Measurements from ENCODE around the gene ANKRD50.

Gene ANKRD50, protein sequence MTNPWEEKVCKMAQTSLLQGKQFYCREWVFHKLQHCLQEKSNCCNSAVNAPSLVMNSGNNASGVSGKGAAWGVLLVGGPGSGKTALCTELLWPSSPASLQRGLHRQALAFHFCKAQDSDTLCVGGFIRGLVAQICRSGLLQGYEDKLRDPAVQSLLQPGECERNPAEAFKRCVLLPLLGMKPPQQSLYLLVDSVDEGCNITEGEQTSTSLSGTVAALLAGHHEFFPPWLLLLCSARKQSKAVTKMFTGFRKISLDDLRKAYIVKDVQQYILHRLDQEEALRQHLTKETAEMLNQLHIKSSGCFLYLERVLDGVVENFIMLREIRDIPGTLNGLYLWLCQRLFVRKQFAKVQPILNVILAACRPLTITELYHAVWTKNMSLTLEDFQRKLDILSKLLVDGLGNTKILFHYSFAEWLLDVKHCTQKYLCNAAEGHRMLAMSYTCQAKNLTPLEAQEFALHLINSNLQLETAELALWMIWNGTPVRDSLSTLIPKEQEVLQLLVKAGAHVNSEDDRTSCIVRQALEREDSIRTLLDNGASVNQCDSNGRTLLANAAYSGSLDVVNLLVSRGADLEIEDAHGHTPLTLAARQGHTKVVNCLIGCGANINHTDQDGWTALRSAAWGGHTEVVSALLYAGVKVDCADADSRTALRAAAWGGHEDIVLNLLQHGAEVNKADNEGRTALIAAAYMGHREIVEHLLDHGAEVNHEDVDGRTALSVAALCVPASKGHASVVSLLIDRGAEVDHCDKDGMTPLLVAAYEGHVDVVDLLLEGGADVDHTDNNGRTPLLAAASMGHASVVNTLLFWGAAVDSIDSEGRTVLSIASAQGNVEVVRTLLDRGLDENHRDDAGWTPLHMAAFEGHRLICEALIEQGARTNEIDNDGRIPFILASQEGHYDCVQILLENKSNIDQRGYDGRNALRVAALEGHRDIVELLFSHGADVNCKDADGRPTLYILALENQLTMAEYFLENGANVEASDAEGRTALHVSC (N-terminal part only)

DNA sequence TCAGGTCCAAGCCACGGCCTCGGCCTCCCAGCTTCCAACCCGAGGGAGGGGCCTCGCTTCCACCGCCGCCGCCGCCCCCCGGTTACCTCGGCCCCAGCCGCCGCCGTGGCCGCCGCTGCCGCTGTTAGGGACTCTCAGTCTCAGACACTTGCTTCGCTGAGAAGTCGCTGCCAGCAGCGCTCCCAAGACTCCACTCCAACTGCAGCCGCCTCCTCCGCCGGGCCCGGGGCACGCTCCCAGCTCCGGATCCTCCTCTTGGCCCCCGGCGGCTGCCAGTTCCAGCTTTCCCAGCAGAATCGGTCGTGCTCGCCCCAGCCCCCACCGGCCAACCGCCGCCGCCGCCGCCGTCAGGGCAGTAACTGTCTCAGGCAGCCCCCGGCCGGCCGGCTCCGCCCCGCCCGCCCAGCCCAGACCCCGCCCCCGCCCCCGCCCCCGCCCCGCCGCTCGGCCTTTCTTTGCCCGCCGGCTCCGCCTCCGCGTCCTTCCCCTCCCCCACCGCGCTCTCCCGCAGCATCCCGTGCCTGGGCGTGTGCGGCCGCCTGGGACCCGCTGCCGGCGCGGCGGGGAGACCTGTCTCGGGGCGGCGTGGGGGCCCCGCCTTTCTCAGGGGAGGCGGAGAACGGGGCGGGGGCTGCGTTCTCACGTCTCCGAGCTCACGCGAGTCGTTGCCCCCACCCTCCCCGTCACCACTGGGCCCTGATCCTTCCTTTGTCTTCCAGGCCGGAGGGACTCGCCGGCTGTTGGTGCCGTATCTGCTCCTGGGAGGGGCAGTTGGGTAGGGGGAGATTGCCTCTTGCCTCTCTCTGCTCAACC lies at the start of gene ANKRD50:
Gene ANKRD50, minus strand, starts transcription at position 361 of the 813 bp plus-strand sequence. CDS start 2,221 bp downstream, outside the sequence.
- DNase-seq (ENCODE audit: low spot score in 2 of 2) (peak; percentile 9 to 34), ATAC-seq (ENCODE audit: low read depth) (peak; percentile 69)
- H3K4me3 Mint-ChIP-seq = peak within 1 kb of the TSS; percentile 83
- peaks cover 5% of the 10 kb centered on the region for H3K4me1 Mint-ChIP-seq
- peaks cover 13% of the 10 kb centered on the region for H3K27me3 Mint-ChIP-seq
- peaks cover 3% of the 10 kb centered on the region for H3K9me3 Mint-ChIP-seq
- peak within 1 kb of the TSS; percentile 43 for H3K27ac Mint-ChIP-seq
- no peaks in the 10 kb centered on the region for H3K36me3 Mint-ChIP-seq

DNA sequence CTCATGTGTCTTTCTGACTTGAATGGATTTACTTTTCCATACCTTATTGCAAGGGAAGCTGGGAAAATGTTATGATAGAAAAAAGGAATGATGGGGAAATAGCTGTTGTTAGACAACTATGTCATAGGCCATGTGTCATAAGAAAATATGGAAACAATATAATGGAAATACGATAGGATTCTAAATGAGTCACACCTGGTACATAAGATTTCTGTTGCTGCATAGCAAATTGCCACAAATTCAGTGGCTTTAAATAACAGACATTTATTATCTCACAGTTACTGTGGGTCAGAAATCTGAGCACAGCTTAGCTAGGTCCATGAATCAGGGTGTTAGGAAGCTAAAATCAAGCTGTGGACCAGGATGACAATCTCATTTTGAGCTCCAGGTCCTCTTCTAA lies 44.6 kb upstream of the ANKRD50 start:
- H3K27ac Mint-ChIP-seq = no peak overlapping the region
- H3K9me3 Mint-ChIP-seq = peaks cover 2% of the 10 kb centered on the region
- no peaks in the 10 kb centered on the region for H3K27me3 Mint-ChIP-seq
- no peak overlapping the region for H3K4me3 Mint-ChIP-seq
- no peaks in the 10 kb centered on the region for H3K4me1 Mint-ChIP-seq
- DNase-seq (ENCODE audit: low spot score in 2 of 2) = no peak
- no peak for ATAC-seq (ENCODE audit: low read depth)
- H3K36me3 Mint-ChIP-seq = no peaks in the 10 kb centered on the region

DNA sequence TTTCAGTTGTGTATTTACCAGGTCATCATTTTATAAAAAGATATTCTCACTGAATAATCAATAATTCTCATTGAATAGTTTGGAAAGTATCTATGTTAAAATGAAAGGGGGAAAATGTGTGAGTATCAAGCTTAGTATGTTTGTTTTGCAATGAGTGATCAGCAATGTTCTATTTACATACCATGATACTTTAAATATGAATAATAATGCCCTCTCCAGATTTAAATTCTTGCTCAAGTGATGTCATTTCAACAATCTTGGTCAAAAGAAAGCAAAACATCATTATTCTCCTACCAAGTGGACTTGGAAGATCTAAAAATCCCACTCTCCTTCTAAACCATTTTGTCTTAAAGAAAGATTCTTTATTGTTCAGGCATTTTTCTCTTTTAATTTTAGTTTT lies 42.1 kb upstream of the ANKRD50 start:
- no peaks in the 10 kb centered on the region for H3K27me3 Mint-ChIP-seq

DNA sequence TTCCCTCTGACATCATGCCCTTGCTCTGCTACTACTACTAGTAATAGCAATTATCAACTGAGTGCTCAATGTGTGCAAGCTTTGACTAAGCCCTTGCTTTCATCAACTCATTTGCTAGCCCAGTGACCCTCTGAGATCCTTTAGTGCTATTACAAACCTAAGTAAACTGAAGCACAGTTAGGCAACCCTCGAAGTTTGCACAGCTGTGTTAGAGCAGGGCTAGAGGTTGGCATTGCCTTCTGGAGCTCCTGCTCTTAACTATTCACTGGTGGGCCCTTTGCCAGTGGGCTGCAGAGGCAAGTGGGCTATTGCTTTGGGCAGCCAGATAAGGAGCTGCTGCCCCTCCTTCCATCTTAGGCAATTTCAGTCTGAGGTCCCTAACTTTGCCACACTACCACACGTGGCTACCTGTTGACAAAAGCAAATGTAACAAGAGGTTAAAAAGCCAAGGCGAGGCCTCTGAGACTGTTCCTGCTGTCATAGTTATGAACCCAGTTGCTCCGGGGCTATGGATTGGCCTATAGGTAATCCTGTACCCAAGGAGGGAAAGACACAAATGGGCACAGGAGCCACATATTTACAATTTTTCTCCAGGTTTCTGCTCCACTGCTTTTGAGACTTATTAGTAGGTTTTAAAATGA lies 41.5 kb upstream of the ANKRD50 start:
- H3K4me1 Mint-ChIP-seq = no peaks in the 10 kb centered on the region
- H3K36me3 Mint-ChIP-seq = no peaks in the 10 kb centered on the region
- peaks cover 2% of the 10 kb centered on the region for H3K9me3 Mint-ChIP-seq
- DNase-seq (ENCODE audit: low spot score in 2 of 2) = no peak
- no peak overlapping the region for H3K27ac Mint-ChIP-seq
- no peaks in the 10 kb centered on the region for H3K27me3 Mint-ChIP-seq
- H3K4me3 Mint-ChIP-seq = no peak overlapping the region
- no peak for ATAC-seq (ENCODE audit: low read depth)

More for the DNA sequence above, 42.1 kb upstream of the ANKRD50 start:
- ATAC-seq (ENCODE audit: low read depth) (no peak), DNase-seq (ENCODE audit: low spot score in 2 of 2) (no peak)
- H3K4me3 Mint-ChIP-seq = no peak overlapping the region
- no peaks in the 10 kb centered on the region for H3K4me1 Mint-ChIP-seq
- H3K36me3 Mint-ChIP-seq = no peaks in the 10 kb centered on the region
- peaks cover 2% of the 10 kb centered on the region for H3K9me3 Mint-ChIP-seq
- H3K27ac Mint-ChIP-seq = no peak overlapping the region

DNA sequence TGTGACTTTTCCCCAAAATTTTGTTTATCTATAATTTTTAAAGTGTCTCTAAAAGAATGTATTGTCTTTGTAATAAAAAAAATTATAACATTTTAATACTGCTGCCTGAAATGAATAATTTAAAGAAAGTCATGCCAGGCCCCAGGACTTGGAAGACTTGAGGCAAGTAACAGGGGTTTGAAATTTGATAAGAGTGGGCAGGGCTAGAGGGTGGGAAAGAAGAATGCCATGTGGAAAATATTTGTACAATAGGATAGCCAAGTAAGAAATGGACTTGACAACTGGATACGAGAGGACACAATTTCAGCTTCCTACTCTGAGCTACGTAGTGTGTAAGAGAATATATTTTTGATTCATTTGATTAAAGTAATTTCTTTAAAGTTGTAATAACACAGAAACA lies 36.9 kb upstream of the ANKRD50 start:
- H3K27ac Mint-ChIP-seq = no peak overlapping the region

DNA sequence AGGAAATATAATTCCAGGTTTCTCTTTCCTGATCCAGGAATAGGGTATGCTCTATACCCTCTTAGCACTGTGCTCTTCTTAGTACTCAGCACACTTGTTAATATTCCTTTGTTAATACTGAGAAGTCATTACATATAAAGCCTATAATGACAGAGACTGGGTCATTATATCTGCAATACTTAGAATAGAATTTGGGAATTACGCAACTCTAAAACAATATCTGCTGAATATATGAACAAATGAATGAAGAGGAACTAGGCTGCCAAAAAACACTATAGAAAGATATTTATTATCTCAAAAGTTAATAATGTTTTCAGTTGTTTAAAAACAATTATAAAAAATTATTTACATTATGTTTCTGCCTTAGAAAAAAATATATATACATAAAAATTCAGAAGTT lies 36.4 kb upstream of the ANKRD50 start:
- Mint-ChIP-seq H3K27ac (no peak overlapping the region), H3K36me3 (no peaks in the 10 kb centered on the region), H3K4me3 (no peak overlapping the region), H3K4me1 (no peaks in the 10 kb centered on the region), H3K9me3 (peaks cover 2% of the 10 kb centered on the region), H3K27me3 (no peaks in the 10 kb centered on the region)
- ATAC-seq (ENCODE audit: low read depth) = no peak
- DNase-seq (ENCODE audit: low spot score in 2 of 2) = no peak

More for the DNA sequence above, 36.9 kb upstream of the ANKRD50 start:
- DNase-seq (ENCODE audit: low spot score in 2 of 2) = no peak
- Mint-ChIP-seq H3K36me3 (no peaks in the 10 kb centered on the region), H3K9me3 (peaks cover 2% of the 10 kb centered on the region), H3K4me3 (no peak overlapping the region), H3K27me3 (no peaks in the 10 kb centered on the region), H3K4me1 (no peaks in the 10 kb centered on the region)
- ATAC-seq (ENCODE audit: low read depth) = no peak

DNA sequence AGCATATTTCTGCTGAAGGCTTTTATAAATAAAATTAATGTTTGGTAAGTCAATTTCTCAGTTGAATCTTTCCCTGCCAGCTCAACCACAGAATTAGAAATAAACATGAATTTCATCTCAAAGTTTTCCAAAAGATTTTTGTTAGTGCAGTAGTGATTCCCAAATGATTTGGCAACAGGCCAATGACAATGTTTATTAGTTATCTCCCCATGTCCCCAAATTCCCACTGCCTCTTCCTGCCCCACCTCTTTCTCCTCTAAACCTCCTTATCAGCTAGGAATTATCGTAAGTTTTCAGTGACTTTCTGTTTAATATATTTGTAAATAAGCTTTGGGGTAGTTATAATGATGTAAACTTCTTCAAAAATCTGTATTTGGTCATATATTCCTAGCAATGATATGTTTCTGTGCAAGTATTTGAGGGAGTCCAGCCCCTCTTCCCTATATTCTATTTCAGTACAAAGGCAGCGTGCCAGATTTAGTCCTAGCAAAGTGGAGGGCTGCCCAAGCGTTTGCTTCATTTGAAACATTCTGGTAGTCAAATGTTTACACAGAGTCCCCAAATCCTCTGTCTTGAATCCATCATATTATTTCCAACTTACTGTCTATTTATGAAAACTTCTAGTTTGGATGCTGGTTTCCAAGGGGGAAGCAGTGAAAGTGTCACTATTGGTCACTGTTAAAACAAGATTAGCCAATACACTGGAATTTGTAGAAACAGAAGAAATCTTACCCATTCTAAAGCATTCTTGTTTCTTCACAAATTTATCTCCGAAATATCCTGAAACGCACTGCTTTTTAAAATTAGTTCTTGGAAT lies 33.7 kb upstream of the ANKRD50 start:
- Mint-ChIP-seq H3K4me3 (no peak overlapping the region), H3K9me3 (peaks cover 6% of the 10 kb centered on the region), H3K36me3 (no peaks in the 10 kb centered on the region), H3K27ac (no peak overlapping the region), H3K4me1 (no peaks in the 10 kb centered on the region), H3K27me3 (no peaks in the 10 kb centered on the region)
- DNase-seq (ENCODE audit: low spot score in 2 of 2) (no peak), ATAC-seq (ENCODE audit: low read depth) (no peak)

DNA sequence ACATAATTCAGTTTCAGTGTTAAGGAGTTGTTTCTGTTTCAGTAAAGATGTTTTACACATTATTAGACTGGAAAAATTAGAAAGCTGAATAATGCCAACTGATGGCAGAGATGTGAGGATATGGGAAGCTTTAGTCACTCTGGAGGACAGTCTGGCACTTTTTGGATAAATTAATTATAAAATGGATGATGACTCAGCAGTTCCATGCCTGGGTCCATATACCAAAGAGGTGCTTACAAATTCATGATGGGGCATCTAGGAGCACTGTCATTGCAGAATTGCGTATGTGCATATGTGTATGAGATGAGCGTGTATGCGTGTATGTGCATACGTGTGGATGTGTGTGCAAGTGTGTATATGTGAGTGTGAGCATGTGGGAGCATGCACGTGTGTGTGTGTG lies 31.2 kb upstream of the ANKRD50 start:
- DNase-seq (ENCODE audit: low spot score in 2 of 2) = no peak
- Mint-ChIP-seq H3K9me3 (peaks cover 6% of the 10 kb centered on the region), H3K4me3 (no peak overlapping the region), H3K36me3 (no peaks in the 10 kb centered on the region), H3K4me1 (no peaks in the 10 kb centered on the region), H3K27me3 (no peaks in the 10 kb centered on the region), H3K27ac (no peak overlapping the region)
- ATAC-seq (ENCODE audit: low read depth) = no peak

DNA sequence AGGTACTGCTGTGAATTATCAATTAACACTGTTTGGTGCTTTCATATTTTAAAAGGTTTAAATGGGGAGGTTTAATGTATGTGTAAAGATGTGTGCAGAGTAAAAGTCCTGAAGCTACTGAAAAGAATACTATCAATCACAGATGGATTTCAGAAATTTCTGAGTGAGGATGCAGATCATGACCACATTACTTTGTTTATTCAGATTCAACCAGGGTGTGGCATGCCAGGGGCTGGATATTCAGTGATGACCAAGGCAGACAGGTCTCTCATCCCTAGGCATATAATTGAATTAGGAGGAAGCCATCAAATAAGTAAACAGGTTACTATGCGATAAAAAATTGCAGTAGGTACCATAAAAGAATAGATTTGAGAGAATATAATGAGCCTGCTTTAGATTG lies 28.0 kb upstream of the ANKRD50 start:
- H3K9me3 Mint-ChIP-seq = peaks cover 6% of the 10 kb centered on the region
- H3K36me3 Mint-ChIP-seq = no peaks in the 10 kb centered on the region
- ATAC-seq (ENCODE audit: low read depth) (no peak), DNase-seq (ENCODE audit: low spot score in 2 of 2) (no peak)
- no peak overlapping the region for H3K4me3 Mint-ChIP-seq
- H3K4me1 Mint-ChIP-seq = no peaks in the 10 kb centered on the region
- no peaks in the 10 kb centered on the region for H3K27me3 Mint-ChIP-seq
- no peak overlapping the region for H3K27ac Mint-ChIP-seq

DNA sequence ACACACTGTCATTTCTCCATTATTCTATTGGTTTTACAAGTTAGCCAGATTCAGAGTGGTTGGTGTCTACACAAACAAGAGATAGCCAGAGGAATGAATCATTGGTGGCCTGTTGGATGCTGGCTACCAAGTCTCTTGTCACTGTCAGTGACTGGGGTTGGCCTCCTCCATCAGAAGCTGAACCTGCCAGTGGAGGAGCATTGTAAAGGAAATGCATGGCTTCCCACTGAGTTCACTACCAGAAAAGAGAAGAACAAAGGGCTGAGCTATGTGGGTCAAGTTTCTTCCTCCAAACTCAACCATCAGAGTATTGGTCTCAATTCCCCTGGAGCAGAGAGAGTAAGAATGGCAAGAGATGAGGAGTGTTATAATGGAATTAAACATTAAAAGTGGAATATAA lies 26.5 kb upstream of the ANKRD50 start:
- DNase-seq (ENCODE audit: low spot score in 2 of 2) = no peak
- ATAC-seq (ENCODE audit: low read depth) = no peak
- Mint-ChIP-seq H3K4me1 (no peaks in the 10 kb centered on the region), H3K9me3 (peaks cover 4% of the 10 kb centered on the region), H3K27me3 (no peaks in the 10 kb centered on the region), H3K4me3 (no peak overlapping the region), H3K27ac (no peak overlapping the region), H3K36me3 (no peaks in the 10 kb centered on the region)

DNA sequence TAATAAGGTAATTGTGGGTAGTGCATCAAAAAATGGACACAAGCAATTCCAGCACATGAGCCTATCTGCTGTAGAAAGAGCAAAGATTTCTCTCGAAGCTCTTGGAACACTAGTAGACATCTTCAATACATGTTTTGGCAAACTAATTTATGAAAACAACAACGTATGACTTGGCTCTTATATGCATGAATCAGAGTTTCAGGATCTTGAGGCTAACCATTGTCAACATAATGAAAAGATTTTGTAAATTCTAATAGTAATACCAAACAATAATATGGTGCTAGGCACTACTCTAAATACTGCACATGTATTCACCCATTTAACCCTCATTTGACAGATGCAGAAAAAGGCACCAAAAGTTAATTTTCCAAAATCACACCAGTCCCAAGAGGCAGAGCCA lies 25.1 kb upstream of the ANKRD50 start:
- no peak overlapping the region for H3K4me3 Mint-ChIP-seq
- DNase-seq (ENCODE audit: low spot score in 2 of 2) = no peak

DNA sequence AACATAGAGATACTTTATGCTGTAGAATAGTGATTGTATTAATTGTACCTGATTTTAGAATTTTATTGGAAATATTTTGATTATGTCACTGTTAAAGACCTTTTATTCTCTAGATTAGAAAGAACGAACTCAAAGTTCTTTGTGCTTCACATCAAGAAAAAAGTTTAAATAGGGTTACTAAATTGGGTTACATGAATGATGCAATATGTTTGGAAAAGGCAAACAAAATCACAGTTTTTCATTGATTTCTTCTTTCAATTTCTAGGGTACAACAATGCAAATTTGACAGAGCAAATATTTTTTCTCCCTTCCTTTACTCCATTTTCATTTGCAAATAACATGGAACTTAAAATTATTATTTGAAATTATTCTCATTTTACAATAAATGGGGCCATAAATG lies 24.0 kb upstream of the ANKRD50 start:
- no peak for DNase-seq (ENCODE audit: low spot score in 2 of 2)
- peaks cover 2% of the 10 kb centered on the region for H3K9me3 Mint-ChIP-seq
- H3K27ac Mint-ChIP-seq = no peak overlapping the region
- ATAC-seq (ENCODE audit: low read depth) = no peak
- H3K27me3 Mint-ChIP-seq = no peaks in the 10 kb centered on the region
- H3K4me1 Mint-ChIP-seq = no peaks in the 10 kb centered on the region
- H3K4me3 Mint-ChIP-seq = no peak overlapping the region
- no peaks in the 10 kb centered on the region for H3K36me3 Mint-ChIP-seq

More for the DNA sequence above, 25.1 kb upstream of the ANKRD50 start:
- ATAC-seq (ENCODE audit: low read depth) = no peak
- no peak overlapping the region for H3K27ac Mint-ChIP-seq
- H3K27me3 Mint-ChIP-seq = no peaks in the 10 kb centered on the region
- peaks cover 2% of the 10 kb centered on the region for H3K9me3 Mint-ChIP-seq
- no peaks in the 10 kb centered on the region for H3K36me3 Mint-ChIP-seq
- H3K4me1 Mint-ChIP-seq = no peaks in the 10 kb centered on the region
